ENCODE results near the gene CD19.

DNA sequence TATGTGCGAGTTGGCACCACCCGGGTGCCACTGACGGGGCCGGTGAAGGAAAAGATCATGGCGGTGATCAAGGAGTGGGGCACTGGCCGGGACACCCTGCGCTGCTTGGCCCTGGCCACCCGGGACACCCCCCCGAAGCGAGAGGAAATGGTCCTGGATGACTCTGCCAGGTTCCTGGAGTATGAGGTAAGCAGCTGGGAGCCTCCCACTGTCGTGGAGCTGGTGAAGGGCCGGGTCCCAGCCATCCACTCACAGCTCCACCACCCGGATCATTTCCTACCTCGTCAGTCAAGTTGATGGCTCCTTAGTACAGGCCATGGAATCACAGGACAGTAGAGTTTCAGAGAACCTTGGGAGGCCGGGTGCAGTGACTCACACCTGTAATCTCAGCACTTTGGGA is 33.5 kb upstream of the CD19 start:
- no peak for TF ChIP-seq CTCF (IDR thresholded peaks at IDR 0.05)
- TF ChIP-seq POLR2A (IDR thresholded peaks at IDR 0.05): no peak
